HG03521 (cell line): ENCODE data around the gene IQCN.

Experiments used
- ATAC-seq: cut with Tn5 transposase; IDR thresholded peaks from one replicate; pipeline ENCODE4 v1.9.1; 2021; ENCODE audit warnings: mild to moderate bottlenecking, moderate library complexity; ENCODE audit not compliant: unreplicated experiment

IQCN gene

DNA sequence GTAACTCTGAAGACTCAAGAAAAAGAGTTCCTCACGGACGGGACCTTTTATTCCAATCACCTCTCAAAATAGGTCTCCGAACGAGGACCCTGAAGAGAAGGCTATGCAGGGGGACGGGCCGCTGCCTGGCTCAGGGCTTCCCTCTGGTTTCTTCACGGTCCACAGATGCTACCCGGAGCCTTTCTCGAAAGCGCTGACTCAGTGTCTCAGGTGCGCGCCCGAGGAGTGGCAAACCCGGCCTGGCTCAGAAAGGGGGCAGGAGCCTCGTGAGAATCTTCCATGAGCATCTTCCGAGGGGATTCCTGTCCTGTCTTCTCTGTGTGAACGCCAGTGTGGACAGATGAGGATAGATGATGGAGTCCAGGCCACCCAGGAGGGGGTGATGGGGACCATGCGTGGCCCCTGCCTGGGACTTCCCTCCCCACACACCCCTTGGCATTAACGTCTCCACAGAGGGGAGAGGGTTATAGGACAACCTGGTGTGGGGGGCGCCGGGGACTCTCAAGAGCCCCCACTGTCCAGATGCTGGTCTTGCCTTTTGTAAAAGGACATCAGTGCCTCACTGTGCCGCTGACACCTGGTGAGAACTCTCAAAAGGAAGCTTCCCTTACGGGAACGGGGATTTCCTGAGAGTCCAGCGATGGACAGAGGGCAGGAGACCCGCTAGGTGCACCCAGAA is 32.1 kb upstream of the IQCN start:
- ATAC-seq: no peak

DNA sequence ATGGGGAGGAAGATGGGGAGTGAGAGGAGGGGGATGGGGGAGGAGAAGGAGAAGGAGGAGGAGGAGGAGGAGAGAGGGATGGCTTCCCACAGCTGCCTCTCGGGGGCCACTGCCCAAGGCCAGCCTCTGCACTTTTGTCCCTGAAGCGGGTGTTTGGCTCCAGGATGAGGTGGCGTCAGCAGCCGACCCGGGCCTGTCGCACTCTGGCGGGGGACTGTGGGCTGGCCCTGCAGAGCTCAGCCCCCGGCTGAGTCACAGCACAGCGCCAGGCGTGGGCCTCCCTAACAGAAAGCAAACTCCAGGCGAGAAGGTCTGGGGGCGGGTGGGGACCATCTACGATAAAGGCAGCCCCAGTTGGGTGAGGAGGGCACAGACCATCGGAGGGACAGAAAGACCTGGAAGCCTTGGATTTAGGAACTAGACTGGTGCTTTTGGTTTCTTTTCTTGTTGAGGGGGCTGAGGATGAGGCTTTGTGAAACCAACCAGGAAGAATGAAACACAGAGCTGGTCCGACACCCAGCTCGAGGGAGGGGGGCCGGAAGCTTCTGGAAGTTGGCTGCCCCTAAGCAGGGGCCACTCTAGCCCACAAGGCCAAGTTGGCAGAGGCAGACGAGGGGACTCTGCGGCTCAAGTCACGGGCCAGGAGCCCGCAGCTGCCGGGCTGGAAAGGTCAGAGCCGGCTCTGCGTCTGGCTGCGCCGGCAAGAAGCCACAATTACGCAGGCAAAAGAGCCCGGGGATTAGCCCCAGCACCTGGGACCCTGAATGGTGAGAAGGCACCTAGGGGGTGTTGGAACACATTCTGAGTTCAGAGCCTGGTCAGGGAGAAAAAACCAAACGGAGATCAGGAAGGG is 30.4 kb upstream of the IQCN start:
- no peak for ATAC-seq

DNA sequence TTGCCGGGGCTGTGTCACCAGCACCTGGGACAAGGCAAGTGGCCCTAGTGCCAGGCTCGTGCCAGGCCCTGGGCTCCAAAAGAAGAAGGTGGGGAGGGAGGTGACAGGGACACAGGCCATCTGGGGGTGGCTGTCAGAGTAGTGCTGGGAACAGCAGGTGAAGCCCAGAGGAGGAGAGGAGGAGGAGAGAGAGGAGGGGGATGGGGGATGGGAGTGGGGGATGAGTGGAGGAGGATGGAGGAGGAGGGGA is 29.9 kb upstream of the IQCN start:
- ATAC-seq: no peak

DNA sequence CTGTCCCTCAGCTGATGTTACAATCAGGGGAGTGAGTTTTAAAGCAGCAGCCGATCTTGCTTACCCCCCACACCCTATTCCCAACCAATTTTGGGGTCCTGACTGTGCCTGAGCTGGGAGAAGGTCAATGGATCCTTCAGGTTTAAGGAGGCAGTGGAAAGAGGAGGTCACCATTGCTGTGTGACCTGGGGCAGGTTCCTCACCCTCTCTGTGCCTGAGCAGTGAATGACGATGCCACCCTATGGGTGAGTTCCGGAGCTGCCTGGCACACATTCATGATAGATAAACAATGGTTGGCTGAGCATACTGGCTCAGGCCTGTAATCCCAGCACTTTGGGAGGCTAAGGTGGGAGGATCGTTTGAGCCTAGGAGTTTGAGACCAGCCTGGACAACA is 27.5 kb upstream of the IQCN start:
- ATAC-seq: no peak

GRCh38 chr19:18300930-18301717 is 26.9 kb upstream of the IQCN start:
- no peak for ATAC-seq

- ATAC-seq: no peak
Observed at GRCh38 chr19:18299654-18300053, 25.4 kb upstream of the IQCN start.

GRCh38 chr19:18298601-18299000 is 24.3 kb upstream of the IQCN start:
- no peak for ATAC-seq

DNA sequence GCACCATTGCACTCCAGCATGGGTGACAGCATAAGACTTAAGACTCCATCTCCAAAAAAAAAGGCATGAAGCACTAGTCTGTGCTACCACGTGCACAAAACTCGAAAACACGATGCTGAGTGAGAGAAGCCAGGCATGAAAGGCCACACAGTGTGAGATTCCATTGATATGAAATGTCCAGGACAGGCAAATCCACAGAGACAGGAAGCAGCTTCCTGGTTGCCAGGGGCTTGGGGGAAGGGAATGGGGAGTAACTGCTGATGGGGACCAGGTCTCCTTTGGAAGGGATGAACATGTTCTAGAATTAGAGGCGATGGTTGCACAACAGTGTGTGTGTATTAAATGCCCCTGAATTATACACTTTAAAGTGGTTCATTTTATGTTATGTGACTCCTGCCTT is 23.1 kb upstream of the IQCN start:
- no peak for ATAC-seq

GRCh38 chr19:18295034-18295451 is 20.8 kb upstream of the IQCN start:
- no peak for ATAC-seq

DNA sequence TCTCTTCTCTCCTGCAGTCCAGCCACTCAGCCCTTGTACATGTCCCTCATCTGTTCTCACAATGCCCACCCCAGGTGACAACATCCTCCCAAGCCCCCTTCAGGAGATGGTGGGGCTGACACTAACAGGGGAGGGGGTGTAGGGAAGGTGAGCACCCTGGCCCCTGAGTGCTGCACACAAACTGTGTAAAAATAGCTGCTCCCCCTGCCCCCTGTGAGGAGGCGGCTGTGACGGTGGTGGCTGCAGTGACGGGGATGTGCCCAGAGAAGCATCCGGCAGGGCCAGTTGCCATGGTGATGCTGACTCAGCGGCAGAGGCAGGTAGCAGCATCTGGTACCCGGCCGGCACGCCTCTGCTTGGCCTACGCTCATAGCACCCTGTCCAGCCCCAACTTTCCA is 20.2 kb upstream of the IQCN start:
- no peak for ATAC-seq

GRCh38 chr19:18293642-18294466 is 19.6 kb upstream of the IQCN start:
- ATAC-seq: no peak

- no peak for ATAC-seq
Observed at GRCh38 chr19:18292810-18293641, 18.8 kb upstream of the IQCN start.

- no peak for ATAC-seq
Observed at GRCh38 chr19:18292462-18292809, 18.2 kb upstream of the IQCN start.

- peak; percentile 44 for ATAC-seq
Observed at GRCh38 chr19:18291590-18292461, 17.6 kb upstream of the IQCN start.

- ATAC-seq: peak; percentile 3
Observed at GRCh38 chr19:18291019-18291524, 16.8 kb upstream of the IQCN start.

GRCh38 chr19:18290302-18291018 is 16.2 kb upstream of the IQCN start:
- ATAC-seq: peak; percentile 34

GRCh38 chr19:18289471-18290301 is 15.4 kb upstream of the IQCN start:
- ATAC-seq: no peak
